Right lobe of liver (tissue), 6 donors: ENCODE data around the gene MYO16. TPM values are rescaled to one million over a fixed set of nuclear protein-coding genes. Genes with fewer than 3 reads are reported as not detected.

ENCODE experiments used
- ATAC-seq, 4 donors: fragments of 200-7000 bp; cut with Tn5 transposase; one replicate each; pipeline ENCODE4 v1.9.1; 2020; ENCODE audit warnings: mild to moderate bottlenecking in 4 of 4, moderate library complexity in 4 of 4
- DNase-seq, 3 donors: peaks; one replicate each; pipeline ENCODE4 v3.0.0-alpha.2; 2020
- H3K27ac ChIP-seq, 3 donors: fragments of 200-600 bp; one replicate each; pipeline ENCODE4 v1.8.0; 2022
- H3K27me3 ChIP-seq, 2 donors: fragments of 200-600 bp; one replicate each; pipeline ENCODE4 v1.8.0; 2022
- H3K36me3 ChIP-seq, 4 donors: fragments of 200-600 bp; sonication (generic) in 1 of 4; one replicate each; pipeline versions ENCODE4 v1.5.1 to v1.8.0; 2017 to 2022; ENCODE audit warnings: control low read depth in 1 of 4
- H3K4me1 ChIP-seq, 4 donors: fragments of 200-600 bp; sonication (generic) in 1 of 4; one replicate each; pipeline versions ENCODE4 v1.5.1 to v1.8.0; 2017 to 2022; ENCODE audit warnings: control low read depth in 1 of 4
- H3K4me3 ChIP-seq, 3 donors: fragments of 200-600 bp; one replicate each; pipeline ENCODE4 v1.8.0; 2022
- H3K9me3 ChIP-seq, 4 donors: fragments of 200-600 bp; sonication (generic) in 1 of 4; one replicate each; pipeline versions ENCODE4 v1.5.1 to v1.8.0; 2017 to 2022; ENCODE audit warnings: control low read depth in 1 of 4
- CTCF ChIP-seq, 4 donors: fragments of 200-600 bp in 3 of 4; fragments of 450-650 bp in 1 of 4; IDR thresholded peaks; one replicate each; pipeline versions ENCODE4 v1.5.1 to v1.8.0; 2016 to 2022; ENCODE audit warnings: antibody characterized with exemption in 4 of 4, mild to moderate bottlenecking in 2 of 4
- POLR2A ChIP-seq: fragments of 450-650 bp; IDR thresholded peaks from one replicate; pipeline ENCODE4 v1.6.1; 2017; ENCODE audit warnings: antibody characterized with exemption, mild to moderate bottlenecking
- WGBS: methylation state at CpG from one replicate; pipeline ENCODE4 v1.1.6; 2018; ENCODE audit warnings: low coverage, low lambda C conversion rate; ENCODE audit not compliant: insufficient coverage; ENCODE audit errors: missing lambda C conversion rate; 5-methylcytosine and 5-hydroxymethylcytosine counted together
- intact Hi-C, 2 donors: fragments of 100-400 bp; cut with DNase I; formaldehyde crosslinking; loops; one replicate each; pipeline versions ENCODE4 v1.11.2 to v1.14.1; 2022
- total RNA-seq, 6 experiments: library from RNA; depleted of rRNA in 2 of 6; stranded (reverse); fragments of >200 nt in 2 of 6; fragmentation: NEBNext Ultra II Directional in 3 of 6; extraction: Animal tissue kit (Norgen Biotek cat#: 25700) in 3 of 6; gene quantifications; one replicate each; pipeline versions ENCODE4 v1.1.0 to v1.2.4, GENCODE V29; 2016 to 2023
- donor health status: DM: no; HTN: yes; CAD: no.
- donor health status: DM: no; HTN: no; CAD: no.
- donor health status: DM: no; HTN: no; CAD: no.
- donor health status: DM: no; HTN: yes; CAD: no.
- donor health status: DM: no; HTN: yes; CAD: no.

The MYO16 gene
- total RNA-seq, 6 experiments from 2014 or later, result 0.43 to 2.7 (median 0.93) TPM

GRCh38 chr13:108968566-108968965 is 339.2 kb downstream of the MYO16 start:
- TF ChIP-seq POLR2A (no peak), CTCF (IDR thresholded peaks at IDR 0.05) (no peak)
- no peaks in the 10 kb centered on the region for H3K9me3 ChIP-seq
- no peak overlapping the region for H3K4me3 ChIP-seq
- DNase-seq (no peak), ATAC-seq (no peak)
- no peaks in the 10 kb centered on the region for H3K27me3 ChIP-seq
- 98% methylated on average over 7 of the region's 7 CpGs for WGBS
- H3K27ac ChIP-seq, result no peak overlapping the region
- intact Hi-C loops, result loop anchor here (10.0 kb wide), 2 partner anchors 176 to 1146 kb away; no protein-coding TSS in a partner anchor
- H3K4me1 ChIP-seq, result no peaks in the 10 kb centered on the region
- H3K36me3 ChIP-seq, result no peaks in the 10 kb centered on the region

GRCh38 chr13:108974686-108975085 is 345.3 kb downstream of the MYO16 start:
- Histone ChIP-seq H3K4me1 (peaks cover 0 to under 1% (median 0%) of the 10 kb centered on the region in 4 donors), H3K4me3 (no peak overlapping the region), H3K36me3 (no peaks in the 10 kb centered on the region), H3K9me3 (no peaks in the 10 kb centered on the region), H3K27ac (no peak overlapping the region), H3K27me3 (no peaks in the 10 kb centered on the region)
- no peak for TF ChIP-seq POLR2A
- TF ChIP-seq CTCF (IDR thresholded peaks at IDR 0.05), result no peak
- no peak for DNase-seq
- ATAC-seq, result no peak
- intact Hi-C loops, result no loop called here

- 1% methylated on average over 5 of the region's 5 CpGs for WGBS
- peak in 1 of 3 donors; percentile 65 for DNase-seq
These were observed 350.8 kb downstream of the MYO16 start for GRCh38 chr13:108980237-108980636.

GRCh38 chr13:108981407-108981806 is 352.0 kb downstream of the MYO16 start:
- intact Hi-C loops, result no loop called here
- 16% methylated on average over 6 of the region's 7 CpGs for WGBS
- DNase-seq, result peak; percentile 79 to 80 (median 79)
- ATAC-seq, result peak; percentile 77 to 90 (median 84)
- no peak overlapping the region for H3K4me3 ChIP-seq
- H3K36me3 ChIP-seq, result no peaks in the 10 kb centered on the region
- H3K4me1 ChIP-seq, result peaks cover 0 to 20% (median 9%) of the 10 kb centered on the region in 4 donors
- H3K9me3 ChIP-seq, result no peaks in the 10 kb centered on the region
- TF ChIP-seq CTCF (IDR thresholded peaks at IDR 0.05), result no peak
- no peak for TF ChIP-seq POLR2A
- H3K27me3 ChIP-seq, result no peaks in the 10 kb centered on the region
- H3K27ac ChIP-seq, result peak overlapping the region; percentile 45 to 73 (median 64)

More at GRCh38 chr13:108980237-108980636, 350.8 kb downstream of the MYO16 start:
- H3K9me3 ChIP-seq, result no peaks in the 10 kb centered on the region
- no peaks in the 10 kb centered on the region for H3K36me3 ChIP-seq
- peak; percentile 93 to 97 (median 96) for ATAC-seq
- H3K4me1 ChIP-seq, result peaks cover 0 to 20% (median 9%) of the 10 kb centered on the region in 4 donors
- intact Hi-C loops, result no loop called here
- H3K27me3 ChIP-seq, result no peaks in the 10 kb centered on the region
- TF ChIP-seq POLR2A (no peak), CTCF (IDR thresholded peaks at IDR 0.05) (peak in 1 of 4 donors; percentile 2)
- H3K27ac ChIP-seq, result peak overlapping the region; percentile 45 to 73 (median 64)
- no peak overlapping the region for H3K4me3 ChIP-seq

DNA sequence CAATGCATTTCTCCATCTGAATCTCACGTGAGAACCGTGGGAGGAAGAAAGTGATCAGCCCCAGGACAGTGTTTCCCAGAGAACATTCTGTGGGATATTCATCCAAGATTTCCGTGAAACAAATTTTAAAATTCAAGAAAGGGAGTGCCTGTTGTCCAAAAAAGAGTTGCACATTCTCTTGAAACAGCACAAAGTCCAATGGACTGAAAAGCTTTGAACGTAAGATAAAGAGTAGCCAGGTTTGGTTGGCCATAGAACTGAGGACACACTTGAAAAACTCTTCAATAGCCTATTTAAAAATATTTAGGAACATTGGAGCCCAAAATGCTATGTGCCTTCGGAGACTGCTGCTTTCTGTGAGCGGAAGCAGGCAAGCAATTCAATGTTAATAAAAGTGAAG is 353.9 kb downstream of the MYO16 start:
- intact Hi-C loops, result no loop called here
- Histone ChIP-seq H3K36me3 (no peaks in the 10 kb centered on the region), H3K27ac (peak overlapping the region in 2 of 3 donors; percentile 19 to 58), H3K4me1 (peaks cover 0 to 20% (median 9%) of the 10 kb centered on the region in 4 donors), H3K4me3 (no peak overlapping the region), H3K27me3 (no peaks in the 10 kb centered on the region), H3K9me3 (no peaks in the 10 kb centered on the region)
- TF ChIP-seq CTCF (IDR thresholded peaks at IDR 0.05) (no peak), POLR2A (no peak)
- ATAC-seq (peak; percentile 12 to 57 (median 42)), DNase-seq (no peak)
- WGBS, result 51% methylated on average over 6 of the region's 6 CpGs
